Activated CD4-positive, alpha-beta T cell treated with anti-CD3 and anti-CD28 coated beads for 1 hour (primary cell): Measurements from ENCODE around the gene FRMD4A.
"Not testable (repeated sequence)": the region's sequence is repeated elsewhere in the genome, so short reads cannot be mapped to it uniquely, and the experiment has no call there.

Experiments
- DNase-seq: peaks from one replicate; pipeline ENCODE4 v3.0.0-alpha.2; 2020

The FRMD4A gene

GRCh38 chr10:13834581-13835286, 496.0 kb downstream of the FRMD4A start:
- DNase-seq: no peak

- no peak for DNase-seq
Measured at GRCh38 chr10:13831711-13832141, 499.0 kb downstream of the FRMD4A start.

- no peak for DNase-seq
Measured at GRCh38 chr10:13830385-13830784, 500.3 kb downstream of the FRMD4A start.

GRCh38 chr10:13829790-13830189, 500.9 kb downstream of the FRMD4A start:
- DNase-seq: no peak

- DNase-seq: not testable (repeated sequence)
Measured at GRCh38 chr10:13828284-13828683, 502.4 kb downstream of the FRMD4A start.

GRCh38 chr10:13827076-13827797, 503.5 kb downstream of the FRMD4A start:
- DNase-seq: no peak

- DNase-seq: no peak
Measured at GRCh38 chr10:13823709-13824405, 506.9 kb downstream of the FRMD4A start.

- no peak for DNase-seq
Measured at GRCh38 chr10:13823096-13823708, 507.5 kb downstream of the FRMD4A start.

GRCh38 chr10:13822490-13822889, 508.2 kb downstream of the FRMD4A start:
- no peak for DNase-seq

GRCh38 chr10:13820964-13821337, 509.8 kb downstream of the FRMD4A start:
- DNase-seq: no peak

- DNase-seq: no peak
Measured at GRCh38 chr10:13820119-13820963, 510.4 kb downstream of the FRMD4A start.

- DNase-seq: no peak
Measured at GRCh38 chr10:13816195-13816925, 514.4 kb downstream of the FRMD4A start.

- DNase-seq: no peak
Measured at GRCh38 chr10:13815756-13816155, 515.0 kb downstream of the FRMD4A start.

- DNase-seq: no peak
Measured at GRCh38 chr10:13813550-13813949, 517.2 kb downstream of the FRMD4A start.

GRCh38 chr10:13812804-13813203, 517.9 kb downstream of the FRMD4A start:
- DNase-seq: no peak

- no peak for DNase-seq
Measured at GRCh38 chr10:13810568-13810967, 520.2 kb downstream of the FRMD4A start.

- no peak for DNase-seq
Measured at GRCh38 chr10:13809427-13809826, 521.3 kb downstream of the FRMD4A start.

GRCh38 chr10:13808556-13809391, 522.0 kb downstream of the FRMD4A start:
- DNase-seq: no peak

GRCh38 chr10:13806419-13806818, 524.3 kb downstream of the FRMD4A start:
- no peak for DNase-seq
